Common myeloid progenitor, CD34-positive (primary cell): ENCODE data around the gene FAM78B. TPM values are rescaled to one million over a fixed set of nuclear protein-coding genes. Genes with fewer than 3 reads are reported as not detected.

Source experiments
- CTCF ChIA-PET: fragments of 350-600 bp; sonication (Branson Sonifier 250); formaldehyde crosslinking; loops from one replicate; lab custom pipeline; 2021; ENCODE audit warnings: antibody characterized with exemption; lab: Charles Lee
- POLR2A ChIA-PET: fragments of 350-600 bp; sonication (Branson Sonifier 250); formaldehyde crosslinking; loops from one replicate; lab custom pipeline; 2021; ENCODE audit warnings: antibody characterized with exemption; lab: Charles Lee
- DNase-seq, 3 donors: peaks; one replicate each; pipeline versions ENCODE4 v3.0.0 to v3.0.0-alpha.2; 2013
- H3K27ac ChIP-seq, 2 experiments: 1 replicate in 1 of 2; 2 replicates in 1 of 2; pipeline ENCODE4 v1.7.0; 2013; ENCODE audit warnings: inconsistent platforms in 2 of 2, low read length in 2 of 2, mild to moderate bottlenecking in 2 of 2, low read depth in 1 of 2, moderate library complexity in 1 of 2; ENCODE audit not compliant: severe bottlenecking in 2 of 2, insufficient read depth in 1 of 2, poor library complexity in 1 of 2
- H3K27me3 ChIP-seq, 5 experiments: replicated peaks in 2 of 5; 1 replicate in 3 of 5; 2 replicates in 2 of 5; pipeline versions ENCODE4 v1.6.1 to v1.7.0; 2013; ENCODE audit warnings: low read length in 4 of 5, mild to moderate bottlenecking in 2 of 5, moderate library complexity in 2 of 5, inconsistent platforms in 1 of 5; ENCODE audit not compliant: insufficient read depth in 5 of 5, control insufficient read depth in 4 of 5
- H3K36me3 ChIP-seq, 4 experiments: 1 replicate in 2 of 4; 2 replicates in 2 of 4; pipeline versions ENCODE4 v1.6.1 to v1.7.0; 2013; ENCODE audit warnings: low read length in 3 of 4, control low read depth in 1 of 4, mild to moderate bottlenecking in 1 of 4; ENCODE audit not compliant: control insufficient read depth in 4 of 4, insufficient read depth in 4 of 4
- H3K4me1 ChIP-seq, 4 experiments: 1 replicate in 3 of 4; 2 replicates in 1 of 4; pipeline versions ENCODE4 v1.6.1 to v1.7.1; 2013; ENCODE audit warnings: low read length in 3 of 4, mild to moderate bottlenecking in 3 of 4, control low read depth in 1 of 4, inconsistent platforms in 1 of 4, moderate library complexity in 1 of 4; ENCODE audit not compliant: control insufficient read depth in 4 of 4, insufficient read depth in 4 of 4; ENCODE audit errors: control extremely low read depth in 1 of 4
- H3K4me3 ChIP-seq, 7 experiments: 1 replicate in 4 of 7; 2 replicates in 3 of 7; pipeline versions ENCODE4 v1.5.1 to v1.7.0; 2013; ENCODE audit warnings: mild to moderate bottlenecking in 7 of 7, low read length in 6 of 7, moderate library complexity in 6 of 7, inconsistent platforms in 2 of 7, low read depth in 2 of 7, control low read depth in 1 of 7; ENCODE audit not compliant: insufficient read depth in 4 of 7, control insufficient read depth in 1 of 7; ENCODE audit errors: extremely low read depth in 1 of 7
- H3K9me3 ChIP-seq, 5 experiments: 1 replicate in 4 of 5; 2 replicates in 1 of 5; pipeline versions ENCODE4 v1.6.1 to v1.7.1; 2013; ENCODE audit warnings: low read length in 4 of 5, mild to moderate bottlenecking in 2 of 5, inconsistent platforms in 1 of 5, low read depth in 1 of 5, moderate library complexity in 1 of 5; ENCODE audit not compliant: control insufficient read depth in 4 of 5, insufficient read depth in 2 of 5; ENCODE audit errors: control extremely low read depth in 1 of 5
- WGBS: methylation state at CpG from one replicate; pipeline ENCODE4 v1.1.5; 2013; ENCODE audit not compliant: insufficient coverage; 5-methylcytosine and 5-hydroxymethylcytosine counted together
- polyA plus RNA-seq: library from polyadenylated mRNA; unstranded; fragments of 120-200 nt; gene quantifications from one replicate; pipeline ENCODE4 v1.2.1, GENCODE V29; 2013

FAM78B gene
- polyA plus RNA-seq, result 0.37 TPM

GRCh38 chr1:166166698-166167571, at the start of gene FAM78B:
TSS of gene FAM78B (minus strand) at chr1:166167001. CDS start at chr1:166166248, 753 bp downstream.
- POLR2A ChIA-PET, result no interaction called here
- no peaks in the 10 kb centered on the region for H3K9me3 ChIP-seq
- WGBS, result under 1% methylated on average over 49 of the region's 64 CpGs
- peak; percentile 55 to 79 (median 75) for DNase-seq
- H3K4me3 ChIP-seq, result peak within 1 kb of the TSS; percentile 43 to 76 (median 65)
- H3K4me1 ChIP-seq, result peaks cover 0 to 23% (median 16%) of the 10 kb centered on the region in 4 experiments
- H3K27me3 ChIP-seq, result peaks cover 4 to 66% (median 29%) of the 10 kb centered on the region in 5 experiments
- no peaks in the 10 kb centered on the region for H3K36me3 ChIP-seq
- CTCF ChIA-PET, result interaction anchor here (0.7 to 1.2 kb wide), 2 partner anchors 34 to 77 kb away, joined by 3 read pairs; no protein-coding TSS in a partner anchor
- no peak within 1 kb of the TSS for H3K27ac ChIP-seq

- Histone ChIP-seq H3K36me3 (no peaks in the 10 kb centered on the region), H3K4me3 (no peak overlapping the region), H3K27ac (no peak overlapping the region), H3K27me3 (peaks cover 0 to 3% (median 0%) of the 10 kb centered on the region in 5 experiments), H3K9me3 (no peaks in the 10 kb centered on the region), H3K4me1 (no peaks in the 10 kb centered on the region)
- WGBS, result 100% methylated on average over 2 of the region's 2 CpGs
- POLR2A ChIA-PET, result no interaction called here
- CTCF ChIA-PET, result no interaction called here
- no peak for DNase-seq
Observed at GRCh38 chr1:166202546-166202945, 35.7 kb upstream of the FAM78B start.

- CTCF ChIA-PET, result no interaction called here
- Histone ChIP-seq H3K4me3 (no peak overlapping the region), H3K9me3 (no peaks in the 10 kb centered on the region), H3K4me1 (no peaks in the 10 kb centered on the region), H3K27ac (no peak overlapping the region), H3K27me3 (peaks cover 0 to 3% (median 0%) of the 10 kb centered on the region in 5 experiments), H3K36me3 (no peaks in the 10 kb centered on the region)
- DNase-seq, result no peak
- 90% methylated on average over 1 of the region's 2 CpGs for WGBS
- POLR2A ChIA-PET, result no interaction called here
Observed at GRCh38 chr1:166200743-166201142, 33.9 kb upstream of the FAM78B start.

- DNase-seq, result no peak
- ChIA-PET CTCF (no interaction called here), POLR2A (no interaction called here)
- Histone ChIP-seq H3K4me3 (no peak overlapping the region), H3K4me1 (no peaks in the 10 kb centered on the region), H3K36me3 (no peaks in the 10 kb centered on the region), H3K27me3 (peaks cover 0 to 3% (median 0%) of the 10 kb centered on the region in 5 experiments), H3K9me3 (no peaks in the 10 kb centered on the region), H3K27ac (no peak overlapping the region)
- WGBS, result no CpG with 5 or more reads among the region's 1 CpG
Observed at GRCh38 chr1:166197597-166197996, 30.8 kb upstream of the FAM78B start.

GRCh38 chr1:166197141-166197540, 30.3 kb upstream of the FAM78B start:
- Histone ChIP-seq H3K27me3 (peaks cover 0 to 3% (median 0%) of the 10 kb centered on the region in 5 experiments), H3K9me3 (no peaks in the 10 kb centered on the region), H3K4me3 (no peak overlapping the region), H3K4me1 (no peaks in the 10 kb centered on the region), H3K27ac (no peak overlapping the region), H3K36me3 (no peaks in the 10 kb centered on the region)
- CTCF ChIA-PET, result no interaction called here
- DNase-seq, result no peak
- POLR2A ChIA-PET, result no interaction called here
- WGBS, result 100% methylated on average over 1 of the region's 1 CpG

GRCh38 chr1:166193057-166193698, 26.4 kb upstream of the FAM78B start:
- H3K9me3 ChIP-seq, result no peaks in the 10 kb centered on the region
- no peaks in the 10 kb centered on the region for H3K36me3 ChIP-seq
- H3K4me1 ChIP-seq, result no peaks in the 10 kb centered on the region
- 68% methylated on average over 5 of the region's 5 CpGs for WGBS
- CTCF ChIA-PET, result no interaction called here
- no peak for DNase-seq
- H3K27me3 ChIP-seq, result no peaks in the 10 kb centered on the region
- POLR2A ChIA-PET, result no interaction called here
- H3K4me3 ChIP-seq, result no peak overlapping the region
- no peak overlapping the region for H3K27ac ChIP-seq

GRCh38 chr1:166190400-166190799, 23.6 kb upstream of the FAM78B start:
- no peak overlapping the region for H3K4me3 ChIP-seq
- peaks cover 0 to 3% (median 0%) of the 10 kb centered on the region in 5 experiments for H3K27me3 ChIP-seq
- H3K36me3 ChIP-seq, result no peaks in the 10 kb centered on the region
- DNase-seq, result no peak
- ChIA-PET CTCF (no interaction called here), POLR2A (no interaction called here)
- H3K4me1 ChIP-seq, result no peaks in the 10 kb centered on the region
- H3K27ac ChIP-seq, result no peak overlapping the region
- no peaks in the 10 kb centered on the region for H3K9me3 ChIP-seq
- WGBS, result 29% methylated on average over 3 of the region's 4 CpGs
